Fibroblast of lung (primary cell): ENCODE measurements around the gene PNPLA3. TPM values are rescaled to one million over a fixed set of nuclear protein-coding genes. Genes with fewer than 3 reads are reported as not detected.

ENCODE experiments used
- DNase-seq, 2 donors: peaks; one replicate each; pipeline versions ENCODE4 v3.0.0 to v3.0.0-alpha.2; 2010; ENCODE audit warnings: low read depth in 2 of 2
- H2AFZ ChIP-seq: 2 replicates; pipeline ENCODE4 v1.5.1; 2012; ENCODE audit warnings: low read length, control low read depth, inconsistent platforms
- H3K27ac ChIP-seq: 2 replicates; pipeline ENCODE4 v1.5.1; 2011; ENCODE audit warnings: low read length, control low read depth; ENCODE audit not compliant: insufficient read depth
- H3K27me3 ChIP-seq: 2 replicates; pipeline ENCODE4 v1.5.1; 2011; ENCODE audit warnings: mild to moderate bottlenecking, low read length; ENCODE audit not compliant: control insufficient read depth, insufficient read depth
- H3K36me3 ChIP-seq: 2 replicates; pipeline ENCODE4 v1.5.1; 2011; ENCODE audit warnings: low read length; ENCODE audit not compliant: control insufficient read depth, insufficient read depth
- H3K4me1 ChIP-seq: 2 replicates; pipeline ENCODE4 v1.5.1; 2011; ENCODE audit warnings: low read length; ENCODE audit not compliant: control insufficient read depth, insufficient read depth; ENCODE audit errors: extremely low read depth
- H3K4me2 ChIP-seq: 2 replicates; pipeline ENCODE4 v1.5.1; 2011; ENCODE audit warnings: low read length, control low read depth; ENCODE audit not compliant: insufficient read depth; ENCODE audit errors: extremely low read depth
- H3K4me3 ChIP-seq, 4 experiments: fragments of 200-600 bp in 1 of 4; sonication (generic) in 1 of 4; replicated peaks in 1 of 4; 2 replicates each; pipeline ENCODE4 v1.5.1; 2011 to 2016; ENCODE audit warnings: low read length in 4 of 4, low read depth in 3 of 4, mild to moderate bottlenecking in 3 of 4, control low read depth in 2 of 4, inconsistent platforms in 1 of 4, mixed read lengths in 1 of 4; ENCODE audit not compliant: insufficient read depth in 1 of 4; ENCODE audit errors: control extremely low read depth in 1 of 4
- H3K79me2 ChIP-seq: 2 replicates; pipeline ENCODE4 v1.5.1; 2012; ENCODE audit warnings: mild to moderate bottlenecking, low read length, inconsistent platforms; ENCODE audit not compliant: control insufficient read depth, insufficient read depth
- H3K9ac ChIP-seq: 2 replicates; pipeline ENCODE4 v1.5.1; 2011; ENCODE audit warnings: mild to moderate bottlenecking, low read length, control low read depth; ENCODE audit not compliant: insufficient read depth
- H3K9me3 ChIP-seq: 2 replicates; pipeline ENCODE4 v1.5.1; 2012; ENCODE audit warnings: low read depth, low read length; ENCODE audit not compliant: control insufficient read depth, insufficient read depth
- H4K20me1 ChIP-seq: 2 replicates; pipeline ENCODE4 v1.5.1; 2011; ENCODE audit warnings: low read length; ENCODE audit not compliant: control insufficient read depth, insufficient read depth; ENCODE audit errors: extremely low read depth
- CTCF ChIP-seq, 2 donors: IDR thresholded peaks in 1 of 2; conservative IDR thresholded peaks in 1 of 2; 1 replicate in 1 of 2; 2 replicates in 1 of 2; pipeline ENCODE4 v1.5.1; 2011 to 2012; ENCODE audit warnings: low read length in 2 of 2, control low read depth in 1 of 2, inconsistent platforms in 1 of 2, low read depth in 1 of 2, mild to moderate bottlenecking in 1 of 2
- EZH2 ChIP-seq: IDR thresholded peaks from 2 replicates; pipeline ENCODE4 v1.5.1; 2012; ENCODE audit warnings: low read length, control low read depth, mild to moderate bottlenecking; ENCODE audit errors: missing control alignments
- polyA plus RNA-seq, 2 donors: library from polyadenylated mRNA; depleted of rRNA in 1 of 2; stranded (reverse) in 1 of 2; unstranded in 1 of 2; fragments of >200 nt; gene quantifications; 2 replicates each; pipeline ENCODE4 v1.2.1, GENCODE V29; 2011 to 2012; ENCODE audit warnings: missing spikeins in 1 of 2
- total RNA-seq: library from RNA; depleted of rRNA; stranded (reverse); fragments of >200 nt; gene quantifications from 2 replicates; pipeline ENCODE4 v1.2.1, GENCODE V29; 2014

The PNPLA3 gene
- total and polyA plus RNA-seq, 2 donors (not counting 1 experiment from before 2014, with no cell fraction given): 6.8 to 12.6 TPM

DNA sequence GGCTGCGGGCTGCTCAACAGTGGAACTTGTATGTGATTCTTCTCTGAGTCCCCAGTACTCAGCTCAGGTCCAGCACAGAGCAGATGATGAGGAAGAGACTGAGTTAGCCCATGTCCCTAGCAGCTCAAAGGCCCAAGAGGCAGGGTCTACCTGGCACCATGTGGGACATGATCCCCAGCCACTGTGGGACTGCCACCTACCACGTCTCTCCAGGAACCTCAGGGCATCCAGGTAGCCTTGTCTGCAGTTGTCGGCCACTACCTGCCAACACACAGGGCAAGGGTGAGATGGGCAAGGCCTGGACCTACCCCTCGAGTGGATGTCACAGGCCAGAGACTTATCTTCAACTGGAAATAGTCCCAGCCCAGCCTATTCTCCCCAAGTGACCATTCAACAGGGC lies 36.2 kb upstream of the PNPLA3 start:
- Histone ChIP-seq H3K36me3 (no peaks in the 10 kb centered on the region), H3K9ac (no peak overlapping the region), H3K27ac (no peak overlapping the region), H4K20me1 (no peaks in the 10 kb centered on the region), H2AFZ (no peak overlapping the region), H3K9me3 (no peaks in the 10 kb centered on the region), H3K79me2 (no peaks in the 10 kb centered on the region), H3K27me3 (peaks cover 16% of the 10 kb centered on the region), H3K4me1 (no peaks in the 10 kb centered on the region), H3K4me3 (no peak overlapping the region), H3K4me2 (no peak overlapping the region)
- TF ChIP-seq EZH2 (no peak), CTCF (conservative IDR thresholded peaks at IDR 0.05 in 1 of 2, IDR thresholded peaks at IDR 0.05 in 1 of 2; ENCODE audit: low read depth in 1 of 2, low read length in 2 of 2) (no peak)
- DNase-seq: no peak

GRCh38 chr22:43888740-43889139 lies 34.9 kb upstream of the PNPLA3 start:
- no peak for TF ChIP-seq CTCF (conservative IDR thresholded peaks at IDR 0.05 in 1 of 2, IDR thresholded peaks at IDR 0.05 in 1 of 2; ENCODE audit: low read depth in 1 of 2, low read length in 2 of 2)
- no peak for TF ChIP-seq EZH2
- Histone ChIP-seq H3K36me3 (no peaks in the 10 kb centered on the region), H3K4me3 (no peak overlapping the region), H3K27ac (no peak overlapping the region), H4K20me1 (no peaks in the 10 kb centered on the region), H3K79me2 (no peaks in the 10 kb centered on the region), H3K4me2 (no peak overlapping the region), H3K4me1 (no peaks in the 10 kb centered on the region), H3K27me3 (peaks cover 16% of the 10 kb centered on the region), H3K9me3 (no peaks in the 10 kb centered on the region), H3K9ac (no peak overlapping the region), H2AFZ (no peak overlapping the region)
- no peak for DNase-seq

DNA sequence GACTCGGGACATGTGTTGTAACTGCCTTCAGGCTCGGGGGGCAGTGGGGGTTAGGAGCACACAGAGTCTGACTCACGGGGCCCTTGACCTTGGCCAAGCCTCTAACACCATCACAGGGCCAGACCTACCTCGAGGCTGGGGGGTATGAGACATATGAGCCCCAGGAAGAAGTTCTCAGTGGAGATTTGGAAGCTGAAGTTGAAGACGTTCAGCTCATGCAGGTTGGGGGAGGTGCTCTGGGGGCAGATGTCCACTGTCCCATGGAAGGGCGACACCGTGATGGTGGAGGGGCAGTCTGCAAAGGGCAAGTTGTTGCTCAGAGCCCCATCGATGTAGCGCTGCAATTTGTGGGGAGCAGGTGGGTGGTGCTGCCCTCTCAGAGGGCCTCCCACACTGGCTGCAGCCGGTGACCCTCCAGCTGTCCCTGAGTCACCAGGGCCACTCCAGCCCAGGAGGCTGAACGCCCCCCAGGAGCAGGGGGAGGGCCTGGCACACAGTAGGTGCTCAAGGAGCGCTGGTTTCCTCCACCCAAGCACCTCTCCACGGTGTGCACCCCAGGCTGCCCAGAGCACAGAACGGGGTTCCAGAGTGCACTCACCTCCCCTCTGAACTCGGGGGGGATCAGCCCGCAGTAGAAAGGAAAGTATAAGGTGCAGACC lies 34.3 kb upstream of the PNPLA3 start:
- no peaks in the 10 kb centered on the region for H4K20me1 ChIP-seq
- H3K9me3 ChIP-seq: no peaks in the 10 kb centered on the region
- H3K9ac ChIP-seq: no peak overlapping the region
- no peaks in the 10 kb centered on the region for H3K4me1 ChIP-seq
- H3K4me2 ChIP-seq: no peak overlapping the region
- peaks cover 16% of the 10 kb centered on the region for H3K27me3 ChIP-seq
- H3K79me2 ChIP-seq: no peaks in the 10 kb centered on the region
- DNase-seq: no peak
- no peak for TF ChIP-seq CTCF (conservative IDR thresholded peaks at IDR 0.05 in 1 of 2, IDR thresholded peaks at IDR 0.05 in 1 of 2; ENCODE audit: low read depth in 1 of 2, low read length in 2 of 2)
- no peak for TF ChIP-seq EZH2
- no peak overlapping the region for H2AFZ ChIP-seq
- no peaks in the 10 kb centered on the region for H3K36me3 ChIP-seq
- H3K4me3 ChIP-seq: no peak overlapping the region
- H3K27ac ChIP-seq: no peak overlapping the region
